Fibroblast of gingiva (primary cell): Measurements from ENCODE around the gene CCT3.
"Not testable (repeated sequence)": the region's sequence is repeated elsewhere in the genome, so short reads cannot be mapped to it uniquely, and the experiment has no call there.

Experiments used
- DNase-seq: peaks from one replicate; pipeline ENCODE4 v3.0.0-alpha.2; 2011; ENCODE audit warnings: low read depth

The CCT3 gene

GRCh38 chr1:156338180-156338976 is at the start of gene CCT3, which contains the start of gene TSACC:
Gene CCT3, minus strand, starts transcription at chr1:156338292. Its CDS starts 108 bp downstream, at chr1:156338184.
Gene TSACC, plus strand, starts transcription at chr1:156338526. Its CDS starts 1,232 bp downstream, at chr1:156339758.
- DNase-seq, result peak; percentile 100

DNA sequence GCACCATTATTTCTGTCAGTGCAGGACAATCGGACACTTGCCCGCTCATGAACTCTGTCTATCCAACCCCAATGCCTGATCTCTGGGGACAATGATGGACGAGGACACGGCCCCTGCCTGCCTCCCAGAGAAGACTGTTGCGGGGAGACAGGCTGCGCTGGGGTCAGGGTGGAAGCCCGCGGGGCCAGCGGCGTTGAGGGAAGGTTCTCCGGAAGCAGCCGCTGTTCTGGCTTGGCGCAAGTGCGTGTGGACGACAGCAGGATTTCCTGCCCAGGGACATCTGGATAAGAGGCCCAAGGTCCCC is 49.7 kb upstream of the CCT3 start:
- DNase-seq, result no peak

DNA sequence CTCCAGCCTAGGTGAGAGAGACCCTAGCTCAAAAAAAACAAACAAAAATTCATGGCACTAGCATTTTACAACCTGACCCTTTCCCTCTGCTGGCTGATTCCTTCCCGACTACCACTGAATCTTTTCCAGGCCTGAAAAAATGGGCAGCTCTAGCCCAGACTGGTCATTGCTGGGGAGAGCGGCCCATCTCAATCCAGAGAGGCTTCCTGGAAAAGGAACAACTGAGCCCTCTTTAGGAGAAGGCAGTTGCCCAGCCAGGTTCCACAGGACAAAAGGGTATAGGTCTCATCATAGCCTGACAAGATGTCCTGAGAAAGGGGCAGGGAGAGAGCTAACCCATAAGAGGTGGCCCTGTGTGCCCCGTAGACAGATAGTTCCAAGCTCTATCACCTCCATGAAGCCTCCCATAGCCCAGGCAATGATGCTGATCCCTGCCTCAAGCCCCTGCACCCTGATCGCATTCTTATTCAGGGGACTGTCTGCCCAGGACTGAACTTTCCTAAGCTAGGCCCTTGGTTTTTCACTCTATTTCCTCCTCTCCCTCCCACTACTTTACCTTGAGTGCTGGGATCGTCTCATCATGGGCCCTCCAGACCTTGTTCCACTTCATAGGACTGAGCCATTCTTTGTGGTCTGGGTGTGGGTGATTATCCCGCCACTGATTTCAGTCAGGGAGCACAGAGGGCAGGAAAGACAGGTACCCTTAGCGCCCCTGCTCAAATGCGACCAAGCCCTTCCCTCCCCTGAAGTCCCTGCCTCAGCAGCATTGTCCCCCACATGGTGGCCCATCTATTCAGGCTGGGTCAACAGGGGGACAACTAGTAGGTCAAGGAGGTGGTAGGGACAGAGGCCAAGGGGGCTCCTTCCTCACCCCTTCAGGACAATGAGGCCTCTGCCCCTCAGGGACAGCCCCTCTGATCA is 49.1 kb upstream of the CCT3 start:
- no peak for DNase-seq

DNA sequence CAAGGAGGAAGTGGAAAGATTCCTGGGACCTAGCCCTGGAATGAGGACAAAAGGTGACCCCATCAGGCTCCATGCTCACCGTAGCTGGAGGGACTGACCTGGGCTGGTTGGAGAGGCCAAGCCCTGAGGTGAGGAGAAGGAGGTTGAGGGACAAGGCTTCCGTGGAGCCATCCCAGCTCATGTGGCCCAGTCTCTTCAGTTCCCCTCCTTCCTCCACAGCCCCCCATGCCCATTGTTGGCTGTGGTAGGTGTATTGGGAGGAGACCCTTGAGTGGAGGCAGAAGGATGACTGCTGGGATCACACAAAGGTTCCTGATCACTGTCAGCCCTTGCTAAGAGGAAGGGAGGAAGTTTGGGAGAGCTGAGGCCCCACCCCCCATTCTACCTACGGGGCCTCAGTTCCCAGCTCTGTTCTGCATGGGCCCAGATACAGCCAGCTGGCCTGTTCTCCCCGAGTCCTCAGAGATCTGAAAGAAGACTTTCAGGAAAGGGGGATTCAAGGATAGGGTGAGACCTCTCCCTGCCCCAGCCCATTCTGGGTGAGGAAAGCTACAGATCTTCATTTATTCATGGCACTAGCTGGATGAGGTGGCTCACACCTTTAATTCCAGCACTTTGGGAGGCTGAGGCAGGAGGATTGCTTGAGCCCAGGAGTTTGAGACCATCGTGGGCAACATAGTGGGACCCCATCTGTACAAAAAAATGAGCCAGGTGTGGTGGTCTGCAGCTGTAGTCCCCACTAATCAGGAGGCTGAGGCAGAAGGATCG is 48.2 kb upstream of the CCT3 start:
- DNase-seq, result no peak

- DNase-seq, result peak; percentile 21
Observed at GRCh38 chr1:156385534-156386031, 47.5 kb upstream of the CCT3 start.

GRCh38 chr1:156384658-156385057 is 46.6 kb upstream of the CCT3 start:
- DNase-seq, result no peak

GRCh38 chr1:156384007-156384406 is 45.9 kb upstream of the CCT3 start:
- DNase-seq, result no peak

DNA sequence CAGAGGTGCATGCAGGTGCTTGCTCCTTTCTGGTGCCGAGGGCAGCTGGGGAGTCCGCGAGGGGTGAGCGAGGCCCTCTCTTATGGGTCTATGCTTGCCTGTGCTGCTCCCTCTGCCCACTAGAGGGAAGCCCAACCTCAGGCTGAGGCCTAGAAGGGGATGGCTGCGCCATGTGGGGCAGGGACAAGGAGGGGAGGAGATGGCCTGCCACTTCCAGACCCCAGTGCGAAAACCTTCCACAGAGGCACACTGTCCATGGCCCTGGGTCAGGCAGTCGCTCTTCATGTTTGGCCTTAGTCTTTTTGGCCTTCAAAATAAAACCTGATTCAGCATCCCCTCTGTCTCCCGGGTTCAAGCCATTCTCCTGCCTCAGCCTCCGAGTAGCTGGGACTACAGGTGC is 44.9 kb upstream of the CCT3 start:
- peak; percentile 44 for DNase-seq

GRCh38 chr1:156382561-156382960 is 44.5 kb upstream of the CCT3 start:
- no peak for DNase-seq

- DNase-seq, result no peak
Observed at GRCh38 chr1:156379420-156380165, 41.5 kb upstream of the CCT3 start.

DNA sequence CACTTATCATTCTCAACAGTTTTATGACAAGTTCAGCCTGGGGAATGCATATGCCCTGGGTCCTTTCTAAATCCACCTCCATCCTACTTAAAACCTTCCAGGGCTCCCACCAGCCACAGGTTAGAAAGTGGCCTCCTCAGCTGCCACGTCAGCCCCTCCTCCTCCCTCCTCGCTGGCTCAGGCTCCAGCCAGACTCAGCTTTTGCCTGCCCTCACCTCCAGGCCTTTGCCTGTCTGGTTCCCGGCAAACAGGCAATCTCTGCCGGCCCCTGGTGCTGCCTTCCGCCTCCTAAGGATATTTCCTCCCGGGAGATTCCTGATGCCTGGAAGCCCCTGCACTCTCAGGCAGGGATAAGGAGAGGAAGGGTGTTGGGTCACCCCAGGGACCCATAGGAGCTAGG is 40.5 kb upstream of the CCT3 start:
- no peak for DNase-seq

DNA sequence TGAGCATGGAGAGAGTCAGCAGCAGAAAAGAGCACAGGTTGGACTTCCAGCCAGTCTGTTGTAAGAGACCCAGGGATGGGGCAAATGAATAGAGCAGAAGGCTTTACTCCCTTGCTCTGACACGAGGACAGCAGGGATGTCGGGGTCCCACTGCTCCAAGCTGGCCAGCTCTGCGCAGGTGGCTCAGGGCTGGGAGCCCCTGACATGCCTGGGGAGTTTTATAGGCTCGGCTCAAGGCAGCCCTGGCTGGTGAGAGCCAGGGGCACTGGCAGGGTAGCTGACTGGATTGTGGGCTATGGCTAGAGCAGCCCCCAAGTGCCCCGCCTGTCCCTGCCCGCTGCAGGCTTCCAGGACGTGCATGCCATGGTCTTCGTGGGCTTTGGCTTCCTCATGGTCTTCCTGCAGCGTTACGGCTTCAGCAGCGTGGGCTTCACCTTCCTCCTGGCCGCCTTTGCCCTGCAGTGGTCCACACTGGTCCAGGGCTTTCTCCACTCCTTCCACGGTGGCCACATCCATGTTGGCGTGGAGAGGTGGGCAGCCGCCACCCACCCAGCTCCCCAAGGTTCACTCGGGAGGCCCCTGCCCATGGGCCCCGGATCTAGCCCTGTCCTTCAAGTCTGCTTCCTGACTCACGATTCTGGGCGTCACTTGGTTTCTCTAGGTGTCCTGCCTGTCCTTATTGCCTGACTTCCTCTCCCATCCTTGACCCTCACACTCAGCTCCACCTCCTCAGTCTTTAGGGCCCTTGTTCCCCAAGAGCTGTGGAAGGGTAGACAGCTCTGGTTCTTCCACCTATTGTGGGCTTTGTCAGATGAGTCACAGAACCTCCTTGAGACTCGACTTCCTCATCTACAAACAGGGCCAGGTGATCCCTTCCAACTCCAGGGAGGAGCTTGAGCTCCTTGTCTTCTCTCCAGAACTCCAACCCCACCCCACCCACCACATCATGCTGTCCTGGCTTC is 39.1 kb upstream of the CCT3 start:
- DNase-seq, result no peak

- DNase-seq, result peak; percentile 49
Observed at GRCh38 chr1:156376146-156376545, 38.1 kb upstream of the CCT3 start.

GRCh38 chr1:156373546-156373945 is 35.5 kb upstream of the CCT3 start:
- no peak for DNase-seq

GRCh38 chr1:156372876-156373275 is 34.8 kb upstream of the CCT3 start:
- no peak for DNase-seq

- no peak for DNase-seq
Observed at GRCh38 chr1:156372265-156372586, 34.1 kb upstream of the CCT3 start.

DNA sequence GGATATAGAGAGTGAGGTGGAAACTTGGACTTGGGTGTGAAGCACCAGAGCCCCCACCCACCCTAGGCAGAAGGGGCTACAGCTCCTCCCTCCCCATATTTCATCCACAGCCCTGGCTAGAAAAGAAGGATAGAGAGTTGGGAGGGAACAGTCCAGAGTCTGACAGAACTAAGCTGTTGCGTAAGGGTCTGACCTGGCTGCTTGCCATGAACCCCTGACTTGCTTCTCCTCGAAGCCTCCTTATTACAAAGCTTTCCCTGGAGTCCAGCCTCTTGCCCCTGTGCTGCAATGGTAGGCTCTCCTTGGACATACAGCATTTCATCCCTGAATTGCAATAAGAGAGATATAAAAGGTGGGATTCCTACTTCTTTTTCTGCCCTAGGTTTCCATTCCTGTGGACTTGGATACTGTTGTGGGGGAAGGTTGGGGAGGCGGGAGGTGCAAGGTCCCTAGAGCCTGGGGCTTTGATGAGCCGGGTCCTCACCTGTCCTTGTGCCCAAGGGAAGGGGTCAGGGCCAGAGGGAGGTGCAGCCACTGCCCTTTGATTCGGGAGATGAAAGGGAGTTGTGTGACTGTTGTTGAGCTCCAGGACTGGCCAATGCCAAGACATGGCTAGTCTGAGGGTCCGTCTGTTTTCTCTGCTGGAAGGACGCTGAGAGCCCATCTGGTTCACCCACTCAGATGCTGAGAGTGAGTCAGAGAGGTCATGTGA is 33.6 kb upstream of the CCT3 start:
- peak; percentile 27 for DNase-seq

DNA sequence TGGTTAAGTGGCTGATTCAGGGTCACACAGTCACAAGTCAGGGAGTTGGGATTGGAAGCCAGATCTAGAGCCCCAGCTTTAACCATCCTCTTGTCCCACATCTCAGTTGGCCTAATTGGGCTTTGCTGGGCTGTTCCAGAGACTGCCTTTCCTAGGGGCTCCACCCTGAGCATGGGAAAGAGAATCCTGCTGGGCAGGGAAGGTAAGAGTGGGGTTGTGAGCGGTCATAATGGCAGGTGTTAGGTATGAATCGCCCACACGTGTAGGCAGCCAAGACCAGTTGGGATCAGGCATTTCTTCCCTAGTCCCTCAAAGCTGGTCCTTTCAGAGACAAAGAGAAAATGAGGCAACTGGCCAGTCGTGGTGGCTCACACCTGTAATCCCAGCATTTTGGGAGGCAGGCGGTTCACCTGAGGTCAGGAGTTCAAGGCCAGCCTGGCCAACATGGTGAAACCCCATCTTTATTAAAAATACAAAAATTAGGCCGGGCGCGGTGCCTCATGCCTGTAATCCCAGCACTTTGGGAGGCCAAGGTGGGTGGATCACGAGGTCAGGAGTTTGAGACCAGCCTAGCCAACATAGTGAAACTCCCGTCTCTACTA is 31.7 kb upstream of the CCT3 start:
- not testable (repeated sequence) for DNase-seq
